ENCODE results near the gene CARHSP1.

CARHSP1 gene

DNA sequence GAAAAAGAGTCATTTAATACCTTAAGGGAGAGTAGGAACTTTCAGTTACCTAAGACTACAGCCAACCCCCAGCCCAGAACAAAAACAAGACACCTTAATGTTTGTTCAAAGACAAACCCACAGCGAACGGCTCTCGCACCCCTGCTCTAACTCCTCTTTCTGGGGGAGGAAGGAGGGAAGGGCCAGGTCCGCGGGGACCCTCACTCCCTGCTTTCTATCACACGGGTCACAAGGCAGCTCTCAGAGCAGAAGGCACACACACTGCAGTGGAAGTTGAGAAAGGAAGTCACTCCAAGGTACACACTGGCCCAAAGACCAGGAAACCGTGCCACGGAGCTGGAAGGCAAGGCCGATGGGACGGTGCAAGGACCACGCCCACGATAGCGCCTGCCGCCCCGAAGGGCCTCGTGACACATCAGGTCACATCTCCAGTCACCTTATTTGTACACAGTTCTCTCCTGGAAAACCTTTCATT, 23.3 kb upstream of the CARHSP1 start:
- DNase-seq (ENCODE audit: low read depth) = no peak
- peaks cover 70% of the 10 kb centered on the region for H3K36me3 ChIP-seq (ENCODE audit: control insufficient read depth, insufficient read depth, low read length, severe bottlenecking)
- H3K4me1 ChIP-seq (ENCODE audit: control insufficient read depth, insufficient read depth, low read length) = peaks cover 13% of the 10 kb centered on the region
- no peaks in the 10 kb centered on the region for H3K27me3 ChIP-seq (replicated peaks; ENCODE audit: control insufficient read depth, insufficient read depth, low read length)
- H3K9ac ChIP-seq (ENCODE audit: low read length) = no peak overlapping the region
- no peak overlapping the region for H3K4me3 ChIP-seq (ENCODE audit: low read length)
- no peaks in the 10 kb centered on the region for H3K9me3 ChIP-seq (ENCODE audit: control insufficient read depth, low read length)

DNA sequence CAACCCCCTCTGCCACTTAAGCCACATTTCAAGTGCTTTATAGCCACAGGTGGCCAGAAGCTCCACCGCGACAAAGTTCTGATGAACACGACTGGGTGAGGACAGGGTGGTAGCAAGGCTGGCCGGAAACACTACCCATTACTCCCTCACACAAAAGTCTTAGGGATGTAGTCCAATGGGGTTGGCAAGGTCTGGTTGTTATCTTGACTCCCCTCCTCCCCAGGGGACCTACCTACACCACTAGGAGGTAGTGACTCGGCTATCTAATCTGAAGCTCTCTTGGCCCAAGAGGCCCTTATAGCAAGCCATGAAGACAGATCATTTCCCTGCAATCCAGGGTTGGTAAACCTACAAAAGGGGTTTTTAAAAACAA, 21.7 kb upstream of the CARHSP1 start:
- Histone ChIP-seq H3K4me3 (ENCODE audit: low read length) (no peak overlapping the region), H3K27me3 (replicated peaks; ENCODE audit: control insufficient read depth, insufficient read depth, low read length) (no peaks in the 10 kb centered on the region), H3K4me1 (ENCODE audit: control insufficient read depth, insufficient read depth, low read length) (peaks cover 27% of the 10 kb centered on the region), H3K36me3 (ENCODE audit: control insufficient read depth, insufficient read depth, low read length, severe bottlenecking) (peaks cover 54% of the 10 kb centered on the region), H3K9me3 (ENCODE audit: control insufficient read depth, low read length) (no peaks in the 10 kb centered on the region), H3K9ac (ENCODE audit: low read length) (no peak overlapping the region)
- no peak for DNase-seq (ENCODE audit: low read depth)

DNA sequence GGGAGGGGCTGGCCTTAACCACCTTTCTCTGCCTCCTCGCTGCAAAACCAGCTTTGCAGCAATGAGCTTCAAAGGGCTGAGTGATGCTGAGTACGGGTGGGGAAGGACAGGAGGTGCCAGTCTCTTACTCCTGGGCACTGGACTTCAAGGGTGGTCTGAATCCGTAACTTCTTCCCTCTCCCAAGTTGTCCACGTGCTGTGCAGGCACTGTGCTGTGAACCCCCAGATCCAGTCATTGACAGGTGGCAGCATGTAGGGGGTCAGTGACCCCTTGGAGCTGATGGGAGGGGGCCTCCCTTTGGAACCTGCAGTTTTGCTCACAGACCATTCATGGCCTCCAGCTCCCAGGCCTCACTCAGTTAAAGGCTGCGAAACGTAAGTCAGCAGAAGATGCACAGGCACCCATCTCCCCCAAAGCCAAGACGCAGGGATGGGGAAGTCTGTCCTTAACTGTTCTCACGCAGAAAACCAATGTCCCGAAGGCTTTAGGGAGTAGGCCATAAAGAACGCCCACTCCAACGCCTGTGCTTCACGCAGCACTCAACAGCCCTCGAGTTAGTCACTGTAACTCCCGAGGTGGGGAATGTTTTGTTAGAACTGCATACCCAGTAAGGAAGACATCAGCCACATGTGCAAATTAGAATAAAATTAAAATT, 21.2 kb upstream of the CARHSP1 start:
- H3K4me1 ChIP-seq (ENCODE audit: control insufficient read depth, insufficient read depth, low read length) = peaks cover 30% of the 10 kb centered on the region
- H3K4me3 ChIP-seq (ENCODE audit: low read length) = no peak overlapping the region
- no peak overlapping the region for H3K9ac ChIP-seq (ENCODE audit: low read length)
- H3K36me3 ChIP-seq (ENCODE audit: control insufficient read depth, insufficient read depth, low read length, severe bottlenecking) = peaks cover 49% of the 10 kb centered on the region
- no peaks in the 10 kb centered on the region for H3K27me3 ChIP-seq (replicated peaks; ENCODE audit: control insufficient read depth, insufficient read depth, low read length)
- H3K9me3 ChIP-seq (ENCODE audit: control insufficient read depth, low read length) = no peaks in the 10 kb centered on the region
- no peak for DNase-seq (ENCODE audit: low read depth)

DNA sequence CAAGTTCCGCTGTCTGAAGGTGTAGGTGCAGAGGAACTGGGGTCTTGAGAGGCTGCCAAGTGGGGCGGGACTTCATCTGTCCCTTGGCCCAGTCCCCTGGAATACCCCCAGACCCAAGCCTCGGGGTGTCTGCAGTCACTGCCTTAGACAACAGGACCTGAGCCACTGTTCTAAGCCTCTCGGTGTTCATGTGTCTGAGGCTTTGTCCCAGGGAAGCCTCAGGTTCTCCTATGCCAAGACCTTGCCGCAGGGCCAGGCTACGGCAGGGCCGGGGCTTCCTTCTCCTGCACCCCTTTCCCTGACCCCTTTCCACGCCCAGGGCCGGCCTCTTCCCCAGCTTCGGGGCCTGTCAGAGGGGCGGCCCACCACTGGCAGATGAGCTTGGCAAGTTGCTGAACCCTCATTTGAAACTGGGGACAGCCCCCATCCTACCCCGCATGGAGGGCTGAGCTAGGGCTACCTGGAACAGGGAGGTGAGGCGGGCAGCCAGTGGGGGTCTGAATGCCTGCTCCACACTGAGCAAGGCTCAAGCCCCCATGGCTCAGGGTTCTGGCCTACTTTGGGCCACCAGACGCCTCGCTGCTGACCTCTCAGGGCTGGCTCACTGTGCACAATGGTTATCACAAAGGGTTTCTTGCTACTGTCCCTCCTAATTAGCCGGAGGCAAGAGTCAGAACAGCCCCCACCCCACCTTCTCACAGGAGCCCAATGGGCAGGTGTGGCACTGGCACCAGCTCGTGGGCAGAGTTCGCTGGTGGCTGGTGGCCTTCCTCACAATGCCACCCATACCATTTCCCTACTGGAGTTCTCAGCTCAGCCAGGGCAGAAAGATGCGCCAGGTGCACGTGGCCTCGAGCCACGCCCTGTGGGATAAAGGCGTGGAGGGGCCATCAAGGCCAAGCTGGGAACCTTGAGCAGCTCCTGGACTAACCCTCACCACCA, 20.4 kb upstream of the CARHSP1 start:
- H3K4me3 ChIP-seq (ENCODE audit: low read length) = no peak overlapping the region
- no peaks in the 10 kb centered on the region for H3K9me3 ChIP-seq (ENCODE audit: control insufficient read depth, low read length)
- DNase-seq (ENCODE audit: low read depth) = no peak
- H3K9ac ChIP-seq (ENCODE audit: low read length) = no peak overlapping the region
- peaks cover 41% of the 10 kb centered on the region for H3K36me3 ChIP-seq (ENCODE audit: control insufficient read depth, insufficient read depth, low read length, severe bottlenecking)
- peaks cover 38% of the 10 kb centered on the region for H3K4me1 ChIP-seq (ENCODE audit: control insufficient read depth, insufficient read depth, low read length)
- no peaks in the 10 kb centered on the region for H3K27me3 ChIP-seq (replicated peaks; ENCODE audit: control insufficient read depth, insufficient read depth, low read length)

DNA sequence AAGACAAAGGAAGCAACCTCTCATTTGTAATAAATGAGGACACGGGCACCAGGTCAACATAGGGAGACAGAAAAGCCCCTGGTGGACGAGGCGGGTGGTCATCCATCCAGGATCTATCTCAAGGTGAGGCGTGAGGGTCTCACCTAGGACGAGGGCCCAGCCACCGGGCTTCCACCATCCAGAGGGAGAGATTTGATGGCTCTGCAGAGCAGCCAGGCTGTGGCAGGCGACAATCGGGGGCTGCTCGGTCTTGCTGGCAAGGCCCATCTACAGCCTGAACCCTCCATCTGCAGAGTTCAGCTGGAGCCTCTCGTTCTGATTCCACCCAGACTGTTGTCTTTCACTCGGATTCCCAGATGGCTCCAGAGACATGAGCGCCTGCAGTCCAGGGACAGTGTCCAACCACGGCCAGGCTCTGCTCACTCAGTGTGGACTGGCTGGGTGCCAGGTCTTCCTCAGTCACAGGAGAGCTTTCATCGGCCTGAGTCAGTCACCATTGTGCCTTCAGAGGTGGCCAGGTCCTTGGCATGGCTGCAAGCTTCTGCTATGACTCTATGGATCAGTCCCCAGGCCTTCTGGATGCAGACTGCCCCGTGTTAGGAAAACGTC, 19.2 kb upstream of the CARHSP1 start:
- DNase-seq (ENCODE audit: low read depth) = peak; percentile 22
- Histone ChIP-seq H3K9ac (ENCODE audit: low read length) (peak overlapping the region; percentile 40), H3K4me3 (ENCODE audit: low read length) (no peak overlapping the region), H3K9me3 (ENCODE audit: control insufficient read depth, low read length) (no peaks in the 10 kb centered on the region), H3K4me1 (ENCODE audit: control insufficient read depth, insufficient read depth, low read length) (peaks cover 40% of the 10 kb centered on the region), H3K36me3 (ENCODE audit: control insufficient read depth, insufficient read depth, low read length, severe bottlenecking) (peaks cover 29% of the 10 kb centered on the region), H3K27me3 (replicated peaks; ENCODE audit: control insufficient read depth, insufficient read depth, low read length) (no peaks in the 10 kb centered on the region)

DNA sequence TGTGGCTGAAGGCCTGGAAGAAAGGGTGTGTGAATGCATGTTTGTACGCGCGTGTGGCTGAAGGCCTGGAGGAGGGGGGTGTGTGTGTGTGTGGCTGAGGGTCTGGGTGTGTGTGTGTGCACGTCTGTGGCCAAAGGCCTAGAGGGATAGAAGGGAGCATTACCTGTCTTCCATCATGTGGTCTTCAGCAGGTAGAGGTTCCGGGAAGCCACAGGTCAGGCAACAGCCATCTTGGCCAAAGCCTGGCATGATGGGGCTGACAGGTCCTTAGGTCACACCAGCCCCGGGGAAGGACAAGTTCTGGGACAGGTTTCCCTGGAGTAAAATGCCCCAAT, 18.6 kb upstream of the CARHSP1 start:
- peaks cover 40% of the 10 kb centered on the region for H3K4me1 ChIP-seq (ENCODE audit: control insufficient read depth, insufficient read depth, low read length)
- DNase-seq (ENCODE audit: low read depth) = no peak
- H3K36me3 ChIP-seq (ENCODE audit: control insufficient read depth, insufficient read depth, low read length, severe bottlenecking) = peaks cover 23% of the 10 kb centered on the region
- no peak overlapping the region for H3K9ac ChIP-seq (ENCODE audit: low read length)
- no peaks in the 10 kb centered on the region for H3K27me3 ChIP-seq (replicated peaks; ENCODE audit: control insufficient read depth, insufficient read depth, low read length)
- no peaks in the 10 kb centered on the region for H3K9me3 ChIP-seq (ENCODE audit: control insufficient read depth, low read length)
- no peak overlapping the region for H3K4me3 ChIP-seq (ENCODE audit: low read length)

DNA sequence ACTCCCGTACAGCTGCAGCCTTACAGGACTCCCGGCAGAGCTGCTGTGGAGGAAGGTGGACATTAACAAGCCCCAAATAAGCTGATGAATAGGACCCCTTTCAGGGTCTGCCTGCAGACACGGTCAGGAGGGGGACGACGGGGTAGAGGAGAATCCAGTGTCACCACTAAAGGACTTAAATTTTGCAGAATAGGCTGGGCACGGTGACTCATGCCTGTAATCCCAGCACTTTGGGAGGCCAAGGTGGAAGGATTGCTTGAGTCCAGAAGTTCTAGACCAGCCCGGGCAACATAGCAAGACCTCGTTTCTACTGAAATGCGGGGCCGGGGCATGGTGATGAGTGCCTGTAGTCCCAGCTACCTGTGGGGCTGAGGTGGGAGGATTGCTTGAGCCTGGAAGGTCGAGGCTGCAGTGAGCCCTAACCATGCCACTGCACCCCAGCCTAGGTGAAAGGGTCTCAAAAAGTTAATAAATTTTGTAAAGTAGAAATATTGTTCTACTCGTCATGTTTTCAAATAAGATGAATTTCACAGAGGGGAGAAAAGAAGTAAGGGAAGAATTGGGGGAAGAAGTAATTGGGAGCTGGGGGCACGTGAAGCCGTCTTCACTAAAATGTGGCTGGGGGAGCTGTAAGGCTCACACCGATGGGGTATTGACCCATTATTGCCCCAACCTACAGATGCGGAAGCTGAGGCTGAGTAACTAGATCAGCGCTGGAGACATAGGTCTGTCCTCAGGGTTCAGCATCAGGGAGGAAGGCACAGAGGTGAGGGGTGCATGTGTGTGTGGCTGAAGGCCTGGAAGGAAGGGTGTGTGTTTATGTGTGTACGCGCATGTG, 18.0 kb upstream of the CARHSP1 start:
- Histone ChIP-seq H3K27me3 (replicated peaks; ENCODE audit: control insufficient read depth, insufficient read depth, low read length) (no peaks in the 10 kb centered on the region), H3K4me3 (ENCODE audit: low read length) (no peak overlapping the region), H3K36me3 (ENCODE audit: control insufficient read depth, insufficient read depth, low read length, severe bottlenecking) (peaks cover 17% of the 10 kb centered on the region), H3K4me1 (ENCODE audit: control insufficient read depth, insufficient read depth, low read length) (peaks cover 40% of the 10 kb centered on the region), H3K9ac (ENCODE audit: low read length) (no peak overlapping the region), H3K9me3 (ENCODE audit: control insufficient read depth, low read length) (no peaks in the 10 kb centered on the region)
- no peak for DNase-seq (ENCODE audit: low read depth)

DNA sequence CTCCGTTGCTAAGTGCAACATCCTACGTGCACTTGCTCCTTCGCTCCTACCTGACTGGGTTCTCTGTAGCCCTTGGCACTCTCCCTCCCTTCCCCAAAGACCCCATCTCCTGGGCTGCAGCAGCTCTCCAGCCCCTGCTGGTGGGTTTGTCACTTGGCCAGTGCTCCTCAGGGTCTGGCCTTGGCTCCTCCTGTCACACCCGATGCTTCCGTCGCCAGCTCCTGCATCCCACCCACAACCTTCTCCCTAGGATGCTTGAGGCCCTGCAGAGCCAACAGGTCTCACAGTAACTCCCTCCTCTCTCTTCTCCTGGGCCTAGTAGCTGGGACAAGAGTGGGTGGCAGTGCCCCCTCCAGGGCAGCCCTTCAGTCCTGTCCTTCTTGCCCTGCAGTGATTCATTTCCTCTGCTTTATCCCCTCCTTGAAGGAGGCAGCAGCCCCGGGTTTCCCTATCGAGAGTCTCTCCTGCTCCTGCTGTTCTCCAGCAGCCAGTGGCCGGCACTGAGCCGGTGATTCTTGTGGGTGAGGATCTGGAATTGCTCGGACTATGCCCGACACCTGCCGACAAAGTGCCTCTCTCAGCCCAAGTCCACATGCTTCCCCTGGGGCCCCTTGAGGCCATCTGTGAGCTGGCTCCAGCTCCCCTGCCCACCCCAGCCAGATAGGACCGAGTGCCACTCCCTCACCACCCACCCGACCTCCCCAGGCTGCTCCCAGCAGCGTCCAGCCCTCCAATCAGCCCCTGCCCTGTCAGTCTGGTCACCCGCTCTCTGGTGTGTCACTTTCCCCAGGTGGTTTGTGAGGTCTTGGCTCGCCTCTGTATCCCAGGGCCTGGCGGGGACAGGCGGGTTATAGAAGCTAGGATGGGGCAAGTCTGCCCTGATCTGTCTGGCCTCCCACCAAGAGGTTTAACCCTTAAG, 17.1 kb upstream of the CARHSP1 start:
- no peak overlapping the region for H3K4me3 ChIP-seq (ENCODE audit: low read length)

DNA sequence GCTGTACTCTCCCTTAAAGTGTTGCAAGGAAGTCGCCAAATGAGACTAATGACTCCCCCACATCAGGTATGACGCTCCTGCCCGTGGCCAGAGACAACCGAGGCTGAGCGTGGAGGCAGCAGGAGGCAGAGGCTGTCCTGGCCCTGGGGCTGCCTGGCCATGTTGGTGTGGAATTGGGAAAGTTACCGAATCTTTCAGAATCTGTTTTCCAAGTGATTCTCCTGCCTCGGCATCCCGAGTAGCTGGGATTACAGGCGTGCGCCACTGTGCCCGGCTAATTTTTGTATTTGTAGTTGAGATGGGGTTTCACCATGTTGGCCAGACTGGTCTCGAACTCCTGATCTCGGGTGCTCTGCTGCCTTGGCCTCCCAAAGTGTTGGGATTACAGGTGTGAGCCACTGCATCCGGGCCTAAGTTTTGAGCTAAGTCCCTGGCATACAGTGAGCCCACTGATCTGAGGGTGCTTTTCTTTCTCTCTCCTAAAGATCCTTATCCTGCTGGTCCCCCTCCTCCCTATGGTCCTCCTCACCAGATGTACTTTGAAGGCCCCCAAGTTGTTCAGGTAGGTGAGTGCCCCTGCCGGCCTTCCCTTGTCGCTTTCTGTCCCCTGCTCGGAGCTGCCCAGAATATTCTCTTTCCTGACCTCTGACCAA, 14.0 kb upstream of the CARHSP1 start:
- peaks cover 46% of the 10 kb centered on the region for H3K4me1 ChIP-seq (ENCODE audit: control insufficient read depth, insufficient read depth, low read length)
- H3K27me3 ChIP-seq (replicated peaks; ENCODE audit: control insufficient read depth, insufficient read depth, low read length) = no peaks in the 10 kb centered on the region
- no peaks in the 10 kb centered on the region for H3K9me3 ChIP-seq (ENCODE audit: control insufficient read depth, low read length)
- no peaks in the 10 kb centered on the region for H3K36me3 ChIP-seq (ENCODE audit: control insufficient read depth, insufficient read depth, low read length, severe bottlenecking)
- no peak for DNase-seq (ENCODE audit: low read depth)
- no peak overlapping the region for H3K9ac ChIP-seq (ENCODE audit: low read length)
- H3K4me3 ChIP-seq (ENCODE audit: low read length) = no peak overlapping the region

More for the DNA sequence above, 17.1 kb upstream of the CARHSP1 start:
- Histone ChIP-seq H3K9ac (ENCODE audit: low read length) (no peak overlapping the region), H3K36me3 (ENCODE audit: control insufficient read depth, insufficient read depth, low read length, severe bottlenecking) (peaks cover 9% of the 10 kb centered on the region), H3K9me3 (ENCODE audit: control insufficient read depth, low read length) (no peaks in the 10 kb centered on the region), H3K4me1 (ENCODE audit: control insufficient read depth, insufficient read depth, low read length) (peaks cover 40% of the 10 kb centered on the region), H3K27me3 (replicated peaks; ENCODE audit: control insufficient read depth, insufficient read depth, low read length) (no peaks in the 10 kb centered on the region)
- peak; percentile 30 for DNase-seq (ENCODE audit: low read depth)

All from adipocyte (in vitro differentiated cells).